ENCODE measurements around the gene WWOX. TPM values are rescaled to one million over a fixed set of nuclear protein-coding genes. Genes with fewer than 3 reads are reported as not detected.

Gene WWOX
- polyA plus RNA-seq, 1 donor (not counting 4 experiments of a cell fraction or from before 2014, with no cell fraction given), result 5.1 TPM

DNA sequence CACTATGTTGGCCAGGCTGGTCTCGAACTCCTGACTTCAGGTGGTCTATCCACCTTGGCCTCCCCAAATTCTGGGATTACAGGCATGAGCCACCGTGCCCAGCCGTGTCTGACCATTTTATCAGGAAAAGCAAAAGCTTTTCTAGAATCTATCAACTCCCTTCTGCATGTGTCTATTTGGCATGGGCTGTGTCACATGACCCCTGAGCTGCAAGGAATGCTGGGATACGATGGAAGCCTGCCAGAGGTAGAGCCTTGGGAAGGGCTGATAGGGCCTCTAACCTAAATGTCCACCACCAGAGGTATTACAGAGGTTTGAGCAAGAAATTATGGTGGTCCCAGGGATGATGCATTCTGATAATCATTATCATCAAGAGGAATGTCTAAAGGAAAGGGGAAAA lies 616.2 kb downstream of the WWOX start:
- Histone ChIP-seq H3K9me1 (ENCODE audit: control insufficient read depth, extremely low read depth, insufficient read depth, low read length) (no peaks in the 10 kb centered on the region), H2AFZ (ENCODE audit: control insufficient read depth, low read length) (no peak overlapping the region), H3K27ac (ENCODE audit: control insufficient read depth, insufficient read depth, low read length) (no peak overlapping the region), H3K36me3 (ENCODE audit: control insufficient read depth in 2 of 2, extremely low read depth in 1 of 2, insufficient read depth in 2 of 2, low read length in 2 of 2) (no peaks in the 10 kb centered on the region), H3K4me1 (ENCODE audit: control insufficient read depth, extremely low read depth, insufficient read depth, low read length) (no peaks in the 10 kb centered on the region), H3K27me3 (ENCODE audit: control insufficient read depth, extremely low read depth, insufficient read depth, low read length) (no peaks in the 10 kb centered on the region), H3K9ac (ENCODE audit: control insufficient read depth, extremely low read depth, insufficient read depth, low read length) (no peak overlapping the region), H3K4me2 (ENCODE audit: control insufficient read depth, extremely low read depth, insufficient read depth, low read depth, low read length) (no peak overlapping the region), H3K4me3 (ENCODE audit: control insufficient read depth in 2 of 3, extremely low read depth in 1 of 3, insufficient read depth in 2 of 3, low read depth in 1 of 3, low read length in 3 of 3) (no peak overlapping the region), H3K79me2 (ENCODE audit: control insufficient read depth, insufficient read depth, low read length) (no peaks in the 10 kb centered on the region), H3K9me3 (ENCODE audit: control insufficient read depth, low read depth, low read length) (no peaks in the 10 kb centered on the region), H4K20me1 (ENCODE audit: control insufficient read depth, extremely low read depth, insufficient read depth, low read length) (no peaks in the 10 kb centered on the region)
- DNase-seq (ENCODE audit: low read depth, low spot score), result no peak
- TF ChIP-seq, protein P1, sequence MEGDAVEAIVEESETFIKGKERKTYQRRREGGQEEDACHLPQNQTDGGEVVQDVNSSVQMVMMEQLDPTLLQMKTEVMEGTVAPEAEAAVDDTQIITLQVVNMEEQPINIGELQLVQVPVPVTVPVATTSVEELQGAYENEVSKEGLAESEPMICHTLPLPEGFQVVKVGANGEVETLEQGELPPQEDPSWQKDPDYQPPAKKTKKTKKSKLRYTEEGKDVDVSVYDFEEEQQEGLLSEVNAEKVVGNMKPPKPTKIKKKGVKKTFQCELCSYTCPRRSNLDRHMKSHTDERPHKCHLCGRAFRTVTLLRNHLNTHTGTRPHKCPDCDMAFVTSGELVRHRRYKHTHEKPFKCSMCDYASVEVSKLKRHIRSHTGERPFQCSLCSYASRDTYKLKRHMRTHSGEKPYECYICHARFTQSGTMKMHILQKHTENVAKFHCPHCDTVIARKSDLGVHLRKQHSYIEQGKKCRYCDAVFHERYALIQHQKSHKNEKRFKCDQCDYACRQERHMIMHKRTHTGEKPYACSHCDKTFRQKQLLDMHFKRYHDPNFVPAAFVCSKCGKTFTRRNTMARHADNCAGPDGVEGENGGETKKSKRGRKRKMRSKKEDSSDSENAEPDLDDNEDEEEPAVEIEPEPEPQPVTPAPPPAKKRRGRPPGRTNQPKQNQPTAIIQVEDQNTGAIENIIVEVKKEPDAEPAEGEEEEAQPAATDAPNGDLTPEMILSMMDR (optimal IDR thresholded peaks at IDR 0.05 in 1 of 3, IDR thresholded peaks at IDR 0.05 in 1 of 3, conservative IDR thresholded peaks at IDR 0.05 in 1 of 3; ENCODE audit: extremely low read depth in 1 of 3, insufficient read depth in 2 of 3, low read length in 3 of 3), result no peak
- TF ChIP-seq EZH2 (IDR thresholded peaks at IDR 0.05; ENCODE audit: low read length), result no peak
- dilution Hi-C loops (cut with MboI; ENCODE audit: extremely low pct_ligation_motif_present, low sequenced_read_pairs), result no loop called here
- no peak for FAIRE-seq

GRCh38 chr16:78718141-78718540 lies 618.7 kb downstream of the WWOX start:
- no peak overlapping the region for H3K4me2 ChIP-seq (ENCODE audit: control insufficient read depth, extremely low read depth, insufficient read depth, low read depth, low read length)
- no peak overlapping the region for H3K9ac ChIP-seq (ENCODE audit: control insufficient read depth, extremely low read depth, insufficient read depth, low read length)
- FAIRE-seq (no peak), DNase-seq (ENCODE audit: low read depth, low spot score) (no peak)
- no peaks in the 10 kb centered on the region for H3K36me3 ChIP-seq (ENCODE audit: control insufficient read depth in 2 of 2, extremely low read depth in 1 of 2, insufficient read depth in 2 of 2, low read length in 2 of 2)
- H4K20me1 ChIP-seq (ENCODE audit: control insufficient read depth, extremely low read depth, insufficient read depth, low read length), result no peaks in the 10 kb centered on the region
- dilution Hi-C loops (cut with MboI; ENCODE audit: extremely low pct_ligation_motif_present, low sequenced_read_pairs), result no loop called here
- H3K27ac ChIP-seq (ENCODE audit: control insufficient read depth, insufficient read depth, low read length), result no peak overlapping the region
- H3K4me3 ChIP-seq (ENCODE audit: control insufficient read depth in 2 of 3, extremely low read depth in 1 of 3, insufficient read depth in 2 of 3, low read depth in 1 of 3, low read length in 3 of 3), result no peak overlapping the region
- H2AFZ ChIP-seq (ENCODE audit: control insufficient read depth, low read length), result no peak overlapping the region
- H3K9me3 ChIP-seq (ENCODE audit: control insufficient read depth, low read depth, low read length), result no peaks in the 10 kb centered on the region
- H3K9me1 ChIP-seq (ENCODE audit: control insufficient read depth, extremely low read depth, insufficient read depth, low read length), result no peaks in the 10 kb centered on the region
- H3K27me3 ChIP-seq (ENCODE audit: control insufficient read depth, extremely low read depth, insufficient read depth, low read length), result no peaks in the 10 kb centered on the region
- TF ChIP-seq EZH2 (IDR thresholded peaks at IDR 0.05; ENCODE audit: low read length), result no peak
- TF ChIP-seq, protein P1 (optimal IDR thresholded peaks at IDR 0.05 in 1 of 3, IDR thresholded peaks at IDR 0.05 in 1 of 3, conservative IDR thresholded peaks at IDR 0.05 in 1 of 3; ENCODE audit: extremely low read depth in 1 of 3, insufficient read depth in 2 of 3, low read length in 3 of 3), result no peak
- no peaks in the 10 kb centered on the region for H3K4me1 ChIP-seq (ENCODE audit: control insufficient read depth, extremely low read depth, insufficient read depth, low read length)
- H3K79me2 ChIP-seq (ENCODE audit: control insufficient read depth, insufficient read depth, low read length), result no peaks in the 10 kb centered on the region

Measured in keratinocyte (primary cell).